Activated CD8-positive, alpha-beta memory T cell treated with anti-CD3 and anti-CD28 coated beads for 36 hours (primary cell): ENCODE results near the gene GRIN3A. TPM values are rescaled to one million over a fixed set of nuclear protein-coding genes. Genes with fewer than 3 reads are reported as not detected.
"Not testable (repeated sequence)": the region's sequence is repeated elsewhere in the genome, so short reads cannot be mapped to it uniquely, and the experiment has no call there.

Experiments used
- CTCF ChIA-PET: fragments of 350-600 bp; sonication (Branson Sonifier 250); formaldehyde crosslinking; loops from one replicate; lab custom pipeline; 2021; ENCODE audit warnings: antibody characterized with exemption; lab: Charles Lee
- POLR2A ChIA-PET: fragments of 350-600 bp; sonication (Branson Sonifier 250); formaldehyde crosslinking; loops from one replicate; lab custom pipeline; 2021; ENCODE audit warnings: antibody characterized with exemption; lab: Charles Lee
- total RNA-seq, 2 experiments: library from RNA; stranded (reverse); gene quantifications; one replicate each; pipeline ENCODE4 v1.2.3, GENCODE V29; 2021

The GRIN3A gene
- total RNA-seq, 2 experiments from 2014 or later: not detected

GRCh38 chr9:101590074-101590473 lies 148.4 kb downstream of the GRIN3A start:
- POLR2A ChIA-PET, CTCF ChIA-PET: not testable (repeated sequence)

- POLR2A ChIA-PET: no interaction called here
- CTCF ChIA-PET: no interaction called here
Measured at GRCh38 chr9:101587332-101588043, 151.0 kb downstream of the GRIN3A start.

GRCh38 chr9:101586651-101587050 lies 151.8 kb downstream of the GRIN3A start:
- ChIA-PET POLR2A (no interaction called here), CTCF (no interaction called here)

GRCh38 chr9:101585740-101586139 lies 152.7 kb downstream of the GRIN3A start:
- ChIA-PET POLR2A (no interaction called here), CTCF (no interaction called here)

- CTCF ChIA-PET: no interaction called here
- POLR2A ChIA-PET: no interaction called here
Measured at GRCh38 chr9:101582553-101582952, 155.9 kb downstream of the GRIN3A start.

GRCh38 chr9:101579711-101580545 lies 158.5 kb downstream of the GRIN3A start:
- POLR2A ChIA-PET: no interaction called here

GRCh38 chr9:101578378-101578777 lies 160.1 kb downstream of the GRIN3A start:
- ChIA-PET CTCF (no interaction called here), POLR2A (no interaction called here)

More at GRCh38 chr9:101579711-101580545, 158.5 kb downstream of the GRIN3A start:
- CTCF ChIA-PET: no interaction called here

GRCh38 chr9:101574731-101575333 lies 163.6 kb downstream of the GRIN3A start:
- POLR2A ChIA-PET: interaction anchor here (0.5 kb wide), 1 partner anchor 146 kb away, joined by 5 read pairs; no protein-coding TSS in a partner anchor
- CTCF ChIA-PET: no interaction called here

- CTCF ChIA-PET: no interaction called here
- POLR2A ChIA-PET: no interaction called here
Measured at GRCh38 chr9:101572316-101572715, 166.1 kb downstream of the GRIN3A start.

GRCh38 chr9:101571114-101571513 lies 167.3 kb downstream of the GRIN3A start:
- ChIA-PET POLR2A (no interaction called here), CTCF (no interaction called here)

- ChIA-PET CTCF (no interaction called here), POLR2A (no interaction called here)
Measured at GRCh38 chr9:101569741-101570501, 168.5 kb downstream of the GRIN3A start.

- ChIA-PET POLR2A (no interaction called here), CTCF (no interaction called here)
Measured at GRCh38 chr9:101567725-101568350, 170.6 kb downstream of the GRIN3A start.

GRCh38 chr9:101566904-101567724 lies 171.3 kb downstream of the GRIN3A start:
- POLR2A ChIA-PET: no interaction called here
- CTCF ChIA-PET: no interaction called here

- CTCF ChIA-PET: no interaction called here
Measured at GRCh38 chr9:101564252-101564651, 174.2 kb downstream of the GRIN3A start.

GRCh38 chr9:101562966-101563365 lies 175.5 kb downstream of the GRIN3A start:
- ChIA-PET CTCF (no interaction called here), POLR2A (no interaction called here)

More at GRCh38 chr9:101564252-101564651, 174.2 kb downstream of the GRIN3A start:
- POLR2A ChIA-PET: no interaction called here

- ChIA-PET CTCF (no interaction called here), POLR2A (no interaction called here)
Measured at GRCh38 chr9:101561740-101562139, 176.7 kb downstream of the GRIN3A start.

- POLR2A ChIA-PET: not testable (repeated sequence)
Measured at GRCh38 chr9:101549472-101550098, 188.9 kb downstream of the GRIN3A start.

More at GRCh38 chr9:101549472-101550098, 188.9 kb downstream of the GRIN3A start:
- CTCF ChIA-PET: not testable (repeated sequence)
